ENCODE measurements around the gene PARL.
A peak's percentile ranks its signal among the peaks of the same experiment; 100 is the strongest.

PARL gene, protein sequence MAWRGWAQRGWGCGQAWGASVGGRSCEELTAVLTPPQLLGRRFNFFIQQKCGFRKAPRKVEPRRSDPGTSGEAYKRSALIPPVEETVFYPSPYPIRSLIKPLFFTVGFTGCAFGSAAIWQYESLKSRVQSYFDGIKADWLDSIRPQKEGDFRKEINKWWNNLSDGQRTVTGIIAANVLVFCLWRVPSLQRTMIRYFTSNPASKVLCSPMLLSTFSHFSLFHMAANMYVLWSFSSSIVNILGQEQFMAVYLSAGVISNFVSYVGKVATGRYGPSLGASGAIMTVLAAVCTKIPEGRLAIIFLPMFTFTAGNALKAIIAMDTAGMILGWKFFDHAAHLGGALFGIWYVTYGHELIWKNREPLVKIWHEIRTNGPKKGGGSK

DNA sequence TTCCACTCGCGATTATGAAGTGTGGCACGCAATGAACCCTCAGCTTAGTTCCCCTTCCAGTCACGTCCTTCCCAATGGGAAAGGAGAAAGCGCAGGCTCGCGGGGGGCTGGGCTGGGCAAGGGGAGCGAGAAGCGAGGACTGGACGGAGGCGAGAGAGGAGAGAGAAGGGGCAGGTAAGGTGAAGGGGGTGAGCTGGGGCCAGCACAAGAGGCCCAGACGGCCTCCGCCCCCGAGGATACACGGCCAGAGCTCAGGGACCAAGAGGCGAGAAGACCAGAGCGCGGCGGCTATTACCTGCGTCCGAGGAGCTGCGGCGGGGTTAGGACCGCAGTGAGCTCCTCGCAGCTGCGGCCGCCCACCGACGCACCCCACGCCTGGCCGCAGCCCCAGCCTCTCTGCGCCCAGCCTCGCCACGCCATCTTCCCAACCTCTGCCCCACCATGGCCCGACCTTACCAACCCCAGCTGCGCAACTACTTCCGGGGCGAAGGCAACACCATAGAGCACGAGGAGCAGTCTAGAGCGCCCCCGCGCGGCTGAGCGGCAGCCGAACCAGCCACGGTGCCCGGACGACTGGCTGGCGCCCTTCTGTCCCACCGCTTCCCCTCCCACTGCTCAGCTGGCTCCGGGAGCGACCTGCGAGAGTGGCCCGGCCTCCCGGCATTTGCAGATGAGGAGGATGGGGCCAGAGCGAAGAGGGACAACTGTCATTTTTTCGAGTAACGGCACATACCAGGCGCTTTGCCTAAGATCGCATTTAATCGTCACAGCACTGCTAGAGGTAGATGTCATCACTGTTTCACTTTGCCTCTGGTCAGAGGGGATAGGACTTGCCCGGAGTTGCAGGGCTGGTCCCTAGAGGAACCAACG is at the start of gene PARL:
Gene PARL, minus strand, starts transcription at position 454 of the 870 bp plus-strand sequence. Its CDS starts 34 bp downstream, at position 420.
- DNase-seq: peak; percentile 90

DNA sequence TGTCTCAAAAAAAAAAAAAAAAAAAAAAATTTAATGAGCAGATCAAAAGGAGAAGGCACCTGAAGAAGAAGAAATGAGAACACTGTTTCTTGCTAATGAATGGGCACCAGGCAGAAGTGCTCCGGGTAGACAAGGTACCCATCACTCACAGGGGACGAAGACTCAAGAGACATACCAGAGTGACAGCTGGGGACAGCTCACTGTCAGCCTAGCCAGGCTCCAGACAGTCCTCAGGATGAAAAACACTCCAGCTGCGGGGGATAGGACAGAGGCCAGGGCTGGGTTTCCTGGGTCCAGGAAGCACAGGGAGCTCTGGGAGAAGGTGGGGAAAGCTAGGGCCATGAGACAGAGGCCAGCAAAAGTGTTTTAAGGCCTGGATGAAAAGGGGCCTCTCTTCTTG is 48.5 kb upstream of the PARL start:
- no peak for DNase-seq

DNA sequence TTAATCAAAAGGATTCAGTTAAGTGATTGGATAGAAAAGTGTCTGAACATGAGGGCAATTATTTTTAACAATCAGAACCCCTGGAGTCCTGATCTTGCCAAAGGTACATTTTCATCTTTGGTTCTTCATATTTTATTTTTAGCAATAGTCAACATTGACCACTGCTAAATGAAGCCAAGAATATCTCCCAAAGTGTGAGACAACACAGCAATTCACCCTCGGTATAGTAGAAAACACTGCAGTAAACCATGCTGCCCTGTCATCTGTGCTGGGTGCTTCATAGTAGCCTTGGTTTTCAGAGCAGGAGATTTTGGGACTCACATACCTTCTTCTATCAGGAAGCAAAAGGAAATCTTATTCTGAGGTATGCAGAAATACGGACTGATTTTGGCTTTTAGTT is 47.2 kb upstream of the PARL start:
- DNase-seq: no peak

DNA sequence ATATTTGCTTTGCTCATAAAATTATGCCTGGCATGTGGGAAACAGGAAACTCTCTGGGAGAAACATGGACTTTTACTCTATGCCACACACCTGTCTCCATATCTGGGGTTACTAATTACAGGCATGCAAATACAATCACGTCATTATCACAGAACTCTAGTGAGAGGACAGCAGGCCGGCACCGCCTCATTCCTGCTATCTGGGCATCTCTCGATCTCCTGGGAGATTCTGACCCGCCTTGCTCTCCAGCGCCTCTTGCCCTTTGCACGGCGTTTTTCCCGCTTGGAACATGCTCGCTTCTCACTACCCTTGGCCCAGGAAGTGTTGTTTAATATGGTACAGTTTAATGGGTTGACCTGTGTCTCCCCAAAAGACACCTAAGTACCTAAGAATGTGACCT is 45.4 kb upstream of the PARL start:
- DNase-seq: no peak

DNA sequence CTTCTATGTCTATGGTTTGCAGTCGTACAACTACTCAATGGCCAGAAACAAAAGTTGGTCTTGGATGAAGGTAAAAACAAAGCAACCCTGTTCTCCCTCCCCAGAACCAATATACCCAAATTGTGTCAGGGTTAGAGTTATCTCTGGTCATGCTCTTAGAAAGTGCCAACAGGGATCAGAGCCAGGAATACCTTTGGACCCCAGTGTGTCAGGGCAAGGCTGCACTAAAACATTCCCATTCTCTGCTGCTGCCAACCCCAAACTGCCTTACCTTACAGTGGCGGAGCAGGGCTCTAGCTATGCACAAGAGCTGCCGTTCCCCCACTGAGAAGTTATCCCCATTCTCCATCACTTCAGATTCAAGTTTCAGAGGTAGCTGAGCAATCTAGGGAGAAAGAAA is 42.4 kb upstream of the PARL start:
- no peak for DNase-seq

DNA sequence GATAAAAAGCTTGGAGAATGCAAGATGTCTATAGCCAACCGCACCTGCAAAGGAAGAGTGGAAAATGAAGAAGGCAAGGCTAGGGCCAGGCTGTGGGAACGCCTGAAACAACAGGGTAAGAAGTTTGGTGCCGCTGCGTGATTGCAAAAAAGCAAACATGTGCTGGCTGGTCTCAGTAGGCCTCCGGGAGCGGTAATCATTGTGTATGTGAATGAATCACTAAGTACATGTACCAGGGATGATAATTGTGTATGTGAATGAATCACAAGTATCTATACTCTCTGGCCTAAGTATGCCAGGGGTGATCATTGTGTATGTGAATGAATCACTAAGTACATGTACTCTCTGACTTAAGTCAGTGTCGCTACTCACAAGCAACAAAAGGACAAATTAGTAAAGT is 40.3 kb upstream of the PARL start:
- no peak for DNase-seq

DNA sequence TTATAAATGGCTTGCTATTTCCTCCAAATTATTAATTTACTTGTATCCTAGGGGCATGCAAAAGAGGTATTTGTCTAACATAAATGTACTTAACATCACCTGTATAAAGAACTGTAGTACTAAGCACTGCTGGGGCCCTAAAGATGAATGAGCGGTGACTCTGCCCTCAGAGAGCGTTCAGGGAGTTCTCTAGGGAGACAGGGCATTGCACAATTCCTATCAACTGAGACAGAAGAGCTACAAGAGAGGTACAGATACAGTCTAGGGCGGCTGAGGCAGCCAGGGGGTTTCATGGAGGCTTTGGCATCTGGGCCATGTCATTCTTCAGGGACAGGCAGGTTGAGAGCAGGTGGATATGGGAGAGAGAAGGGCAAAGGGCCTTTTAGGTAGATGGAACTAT is 39.9 kb upstream of the PARL start:
- no peak for DNase-seq

DNA sequence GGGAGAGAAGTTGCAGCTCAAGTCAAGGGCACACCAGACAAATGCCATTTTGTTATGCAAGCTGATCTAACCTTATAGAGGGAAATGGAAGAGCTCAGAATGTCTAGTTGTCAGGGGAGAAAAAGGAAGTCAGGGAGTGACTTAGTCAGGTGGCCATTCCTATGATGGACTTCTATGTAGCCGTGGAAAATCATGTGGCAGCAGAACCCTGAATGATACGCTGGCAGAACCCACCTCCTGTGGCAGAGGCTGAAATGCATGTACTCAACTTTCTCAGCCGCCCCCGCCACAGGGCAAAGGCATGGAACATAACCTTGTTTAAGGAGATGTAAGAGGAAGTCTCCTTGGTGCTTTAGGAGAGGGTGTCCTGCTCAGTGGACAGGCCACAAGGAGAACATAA is 37.7 kb upstream of the PARL start:
- DNase-seq: no peak

DNA sequence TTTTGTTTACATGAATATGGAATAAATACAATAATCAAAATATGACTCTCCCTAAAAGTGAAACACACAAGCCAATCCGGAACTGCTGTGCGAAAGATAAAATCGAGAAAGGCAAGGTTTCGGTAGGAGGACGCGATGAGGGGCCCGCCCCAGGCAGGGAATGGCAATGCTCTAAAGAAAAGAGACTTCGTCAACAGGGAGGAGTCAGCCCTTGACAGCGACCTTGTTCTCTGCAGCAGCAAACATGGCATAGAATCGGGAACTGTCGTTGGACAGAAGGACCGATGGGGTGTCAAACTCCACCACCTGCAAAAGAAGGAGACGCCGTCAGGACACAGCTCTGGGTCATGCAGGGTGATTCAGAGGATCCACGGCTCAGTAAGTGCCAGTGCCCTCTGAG is 36.4 kb upstream of the PARL start:
- no peak for DNase-seq

DNA sequence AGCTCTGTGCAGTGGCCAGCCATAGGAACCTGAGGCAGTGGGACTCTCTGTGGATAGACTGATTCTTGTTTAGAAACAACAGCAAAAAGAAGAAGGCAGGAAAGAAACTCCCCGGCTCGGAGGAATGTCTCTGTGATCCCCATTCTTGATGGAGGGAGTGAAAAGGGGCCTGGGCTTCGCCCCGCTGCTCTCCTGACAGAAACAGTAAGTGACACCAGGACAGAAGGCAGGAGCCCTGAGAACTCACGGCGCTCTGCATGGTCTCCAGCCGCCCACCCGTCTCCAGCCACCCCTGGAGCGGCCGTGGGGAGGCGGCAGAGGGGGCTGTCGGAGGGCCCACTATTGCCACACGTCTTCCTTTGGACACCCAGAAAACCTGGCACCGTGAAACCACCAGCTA is 35.7 kb upstream of the PARL start:
- no peak for DNase-seq

DNA sequence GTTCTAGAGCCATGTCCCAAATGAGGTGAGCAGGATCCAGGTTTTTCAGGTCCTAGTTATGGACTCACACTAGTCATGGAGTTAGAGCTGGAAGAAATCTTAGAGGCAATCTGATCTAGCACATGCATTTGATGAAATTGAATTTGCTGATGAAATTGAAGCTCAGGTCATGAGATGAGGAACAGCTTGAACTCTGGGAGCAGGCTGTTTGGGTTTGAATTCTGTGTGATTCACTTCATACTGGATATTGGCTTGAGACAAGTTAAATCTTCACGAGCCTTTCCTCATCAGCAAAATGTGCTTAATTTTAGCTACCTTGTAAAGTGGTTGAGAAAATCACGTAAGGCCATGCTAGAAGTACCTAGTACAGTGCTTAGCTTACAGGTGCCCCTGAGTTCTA is 33.5 kb upstream of the PARL start:
- DNase-seq: no peak

DNA sequence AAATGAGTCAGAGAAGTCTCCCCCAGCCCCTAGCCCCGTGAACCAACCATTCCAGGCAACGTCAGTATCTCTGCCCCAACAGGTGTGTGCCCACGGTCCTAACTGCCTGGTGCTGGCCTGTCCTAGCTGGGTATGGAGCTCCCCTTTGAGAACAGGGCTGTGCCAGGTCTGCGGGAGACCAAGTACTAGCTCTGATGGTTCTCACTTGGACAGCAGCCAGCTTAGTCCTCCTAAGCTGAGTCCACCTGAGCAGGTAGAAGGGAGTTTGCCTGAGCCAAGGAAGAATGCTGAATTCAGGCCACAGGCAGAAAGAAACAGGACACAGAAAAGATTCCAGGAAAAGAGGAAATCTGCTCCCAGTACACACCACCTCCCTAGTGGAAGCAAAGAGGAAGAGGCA is 33.1 kb upstream of the PARL start:
- no peak for DNase-seq

DNA sequence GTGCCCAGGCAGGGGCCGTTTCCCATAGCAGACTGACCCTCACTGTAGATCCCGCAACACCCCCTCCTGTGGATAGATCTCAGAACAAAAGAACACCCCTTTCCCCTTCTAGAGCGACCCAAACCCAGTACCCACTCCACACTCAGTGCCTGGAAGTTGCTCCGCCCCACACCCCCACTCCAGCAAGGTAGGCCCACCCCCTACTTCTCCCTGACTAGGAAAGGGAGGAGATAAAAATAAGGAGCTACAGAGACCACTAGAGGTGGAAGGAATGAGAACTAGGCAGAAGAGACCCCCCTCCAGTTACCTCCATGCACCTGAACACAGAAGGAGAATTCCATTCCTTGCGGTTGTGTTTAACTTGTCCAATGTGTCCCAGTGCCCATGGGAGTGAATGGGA is 30.2 kb upstream of the PARL start:
- DNase-seq: no peak

DNA sequence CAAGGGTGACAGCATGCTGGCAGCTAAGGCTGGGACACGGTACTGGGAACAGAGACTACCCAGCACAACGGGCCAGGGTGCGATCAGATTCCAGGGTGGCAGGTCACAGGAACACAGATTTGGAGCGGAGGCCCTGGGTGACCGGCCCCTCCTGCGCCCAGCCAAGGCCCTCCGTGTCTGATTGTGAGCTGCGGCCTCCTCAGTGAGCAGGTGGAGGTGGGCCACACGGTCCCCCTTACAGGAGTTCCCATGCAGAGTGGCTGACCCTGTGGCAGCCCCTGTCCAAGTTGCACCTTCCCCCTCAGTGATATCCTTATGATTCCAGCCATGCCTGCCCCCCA is 28.9 kb upstream of the PARL start:
- DNase-seq: no peak

DNA sequence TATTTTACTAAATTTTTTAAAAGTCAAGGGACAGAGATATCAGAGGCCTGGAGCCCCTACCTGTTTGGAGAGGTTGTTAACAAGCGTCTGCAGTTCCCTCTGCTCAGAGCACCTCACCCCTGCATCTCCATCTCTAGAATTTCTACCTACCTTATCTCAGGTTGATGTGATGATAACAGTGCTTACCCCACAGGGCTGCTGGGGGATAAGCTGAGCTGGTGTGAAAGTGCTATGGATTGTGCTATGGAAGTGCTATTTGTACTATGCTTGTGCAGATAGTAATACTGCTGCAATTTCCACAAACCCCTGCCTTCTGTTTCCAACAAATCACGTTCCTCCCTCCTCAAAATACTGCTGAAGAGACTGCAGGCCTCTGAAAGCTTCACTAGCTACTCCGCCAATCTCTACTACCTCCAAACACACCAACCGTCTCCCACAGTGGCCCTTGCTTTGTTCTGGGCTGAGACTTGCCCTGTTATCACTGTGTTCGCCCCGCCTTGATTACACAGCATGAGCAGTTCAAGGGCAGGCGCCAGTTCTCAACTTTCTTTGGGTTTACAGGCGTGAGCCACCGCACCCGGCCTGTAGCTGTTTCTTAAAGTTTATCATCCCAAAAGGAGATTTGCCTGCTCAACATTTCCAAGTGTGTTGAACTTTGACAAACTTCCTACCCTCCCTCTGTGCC is 28.4 kb upstream of the PARL start:
- no peak for DNase-seq

DNA sequence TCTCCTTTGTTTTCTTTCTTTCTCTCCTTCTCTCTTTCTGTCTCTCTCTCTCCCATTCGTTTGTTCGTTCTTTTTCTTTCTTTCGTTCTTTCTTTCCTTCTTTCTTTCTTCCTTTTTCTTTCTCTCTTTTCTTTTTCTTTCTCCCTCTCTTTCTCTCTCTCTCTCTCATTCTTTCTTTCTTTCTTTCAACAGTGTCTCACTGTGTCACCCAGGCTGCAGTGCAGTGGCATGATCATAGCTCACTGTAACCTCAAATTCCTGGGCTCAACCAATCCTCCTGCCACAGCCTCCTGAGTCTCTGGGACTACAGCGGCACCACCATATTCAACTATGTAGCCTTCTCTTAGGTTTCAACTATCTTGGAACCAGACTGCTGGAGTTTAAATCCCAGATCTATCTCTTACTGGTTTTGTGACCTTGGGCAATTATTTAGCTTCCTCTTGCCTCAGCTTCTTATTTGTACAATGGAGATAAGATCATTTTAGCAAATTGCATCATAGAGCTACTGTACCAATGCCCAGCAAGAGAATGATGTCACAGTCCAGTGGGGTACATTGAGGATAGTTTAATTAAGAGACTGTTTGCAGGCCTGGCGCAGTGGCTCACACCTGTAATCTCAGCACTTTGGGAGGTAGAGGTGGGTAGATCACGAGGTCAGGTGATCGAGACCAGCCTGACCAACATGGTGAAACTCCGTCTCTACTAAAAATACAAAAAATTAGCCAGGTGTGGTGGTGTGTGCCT is 27.3 kb upstream of the PARL start:
- no peak for DNase-seq

DNA sequence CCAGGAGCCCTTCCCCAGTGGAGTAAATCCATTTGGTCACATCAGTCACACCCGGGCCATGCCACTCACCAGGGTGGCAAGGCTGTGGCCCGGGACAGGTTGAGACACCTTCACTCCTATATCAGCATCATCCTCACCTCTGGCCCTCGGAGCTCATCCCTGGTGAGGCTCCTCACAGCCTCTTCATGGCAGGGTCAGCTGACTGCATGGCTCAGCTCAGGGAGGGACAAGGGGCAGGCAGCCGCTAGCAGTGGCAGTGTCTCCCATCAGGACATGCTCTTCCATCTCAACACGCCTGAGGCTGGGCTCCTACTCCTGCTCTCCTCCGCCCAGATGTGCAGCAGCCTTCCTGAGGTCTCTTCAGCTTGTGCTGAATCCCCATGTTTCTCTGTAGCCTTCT is 26.4 kb upstream of the PARL start:
- DNase-seq: no peak

DNA sequence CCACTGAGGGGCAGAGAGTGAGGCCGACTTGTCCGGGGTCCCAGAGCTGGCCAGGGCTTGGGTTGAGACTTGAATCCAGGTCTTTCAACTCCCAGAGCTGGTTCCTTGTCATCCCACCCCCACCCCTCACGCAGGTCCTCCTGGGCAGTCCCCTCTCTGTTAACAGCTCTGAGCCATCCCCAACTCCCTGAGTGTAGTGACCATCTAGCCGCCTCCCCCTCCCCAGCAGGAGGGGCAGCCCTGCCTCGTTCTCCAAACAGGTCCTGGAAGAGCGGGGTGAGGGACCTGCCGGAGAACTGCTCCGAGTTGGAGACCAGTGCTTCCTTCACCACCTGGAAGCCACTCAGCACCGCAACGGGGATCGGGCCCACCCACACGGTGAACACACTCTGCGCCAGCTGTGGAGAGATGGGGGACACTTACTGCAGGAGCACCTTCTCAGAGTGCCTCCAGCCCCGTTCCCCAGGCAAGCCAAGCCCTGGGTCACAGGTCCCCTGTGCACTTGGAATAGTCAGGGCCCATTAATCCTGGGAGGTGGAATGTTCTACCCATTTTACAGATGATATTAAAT is 24.4 kb upstream of the PARL start:
- no peak for DNase-seq

DNA sequence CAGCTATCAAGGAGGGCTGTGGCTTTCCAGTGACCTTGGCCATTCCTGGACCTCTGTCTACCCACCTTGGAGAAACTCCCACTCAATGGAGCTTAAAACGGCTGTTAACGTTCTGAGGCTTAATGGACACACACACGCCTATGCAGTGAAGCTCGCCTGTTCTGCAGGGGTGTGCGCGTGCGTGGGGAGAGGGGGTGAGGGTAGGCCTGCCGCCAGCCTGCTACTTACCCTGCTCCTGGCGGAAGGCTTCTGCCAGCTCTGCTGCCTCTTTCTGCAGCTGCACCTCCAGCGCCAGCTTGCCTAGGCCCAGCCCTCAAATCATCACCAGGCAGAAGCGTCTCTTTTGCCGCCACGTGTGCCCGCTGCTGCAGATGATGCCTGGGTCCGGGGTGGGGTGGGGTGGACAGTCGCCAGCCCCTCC is 23.2 kb upstream of the PARL start:
- DNase-seq: no peak

DNA sequence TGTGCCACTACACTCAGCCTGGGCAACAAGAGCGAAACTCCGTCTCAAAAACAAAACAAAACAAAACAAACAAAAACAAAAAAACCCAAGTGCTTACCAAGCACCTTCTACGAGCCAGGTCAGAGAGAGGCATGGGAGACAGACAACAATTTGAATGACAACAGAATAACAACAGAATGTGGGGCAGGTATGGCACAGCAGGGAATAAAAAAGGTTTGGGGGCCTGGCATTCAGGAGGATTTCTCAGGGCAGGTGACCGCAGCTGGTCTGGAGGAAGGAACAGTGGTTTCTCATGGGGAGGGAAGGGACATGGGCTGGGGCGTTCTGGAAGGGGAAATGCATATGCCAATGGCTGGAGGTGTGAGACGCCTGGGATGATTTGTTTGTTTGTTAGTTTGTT is 22.5 kb upstream of the PARL start:
- DNase-seq: no peak

DNA sequence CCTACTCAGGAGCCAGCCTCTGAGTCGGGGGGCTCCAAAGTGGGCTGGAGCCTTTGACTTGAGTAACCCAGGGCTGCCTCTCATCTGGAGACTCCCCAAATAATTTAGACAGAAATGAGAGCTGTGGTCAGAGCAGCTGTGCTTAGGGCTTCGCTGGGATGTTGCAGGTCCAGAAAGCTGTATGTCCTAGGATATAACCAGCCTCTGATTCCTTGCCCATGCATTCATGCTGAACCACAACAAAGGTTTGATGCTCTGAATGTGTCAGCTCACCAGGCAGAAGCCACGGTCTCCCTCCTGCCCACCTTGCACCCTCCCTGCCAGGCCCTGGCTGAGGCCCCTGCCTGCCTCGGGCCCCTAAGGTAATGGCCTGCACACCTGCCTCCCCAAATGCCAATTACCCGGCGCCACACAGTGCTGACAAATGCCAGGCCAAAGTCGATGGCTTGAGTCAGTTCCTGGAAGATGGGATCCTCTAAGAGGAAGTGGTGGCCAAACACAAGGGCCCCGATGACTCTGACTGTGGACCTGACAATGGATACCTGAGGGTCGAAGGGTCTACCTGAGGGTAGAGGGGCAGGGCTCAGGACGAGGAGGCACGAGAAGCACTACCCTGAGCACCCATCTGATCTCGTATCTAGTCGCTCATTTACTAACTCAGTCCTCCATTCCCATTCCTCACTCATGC is 21.7 kb upstream of the PARL start:
- no peak for DNase-seq
